ENCODE data around the gene BCAN. TPM values are rescaled to one million over a fixed set of nuclear protein-coding genes. Genes with fewer than 3 reads are reported as not detected.

BCAN gene
- total and polyA plus RNA-seq, 2 experiments from 2014 or later = 2.3 to 5.5 TPM

- TF ChIP-seq ZNF462 (CRISPR knock-in tag; IDR thresholded peaks at IDR 0.05) (no peak), CTCF (conservative IDR thresholded peaks at IDR 0.05; ENCODE audit: low read depth in 2 of 2) (no peak), NANOG (IDR thresholded peaks at IDR 0.05; ENCODE audit: borderline replicate concordance) (no peak), ZNF331 (CRISPR knock-in tag; IDR thresholded peaks at IDR 0.05; ENCODE audit: low read depth) (no peak)
Measured at GRCh38 chr1:156664046-156664766, 22.3 kb downstream of the BCAN start (continued).

- Histone ChIP-seq H3K4me1 (ENCODE audit: insufficient read depth) (peaks cover 93% of the 10 kb centered on the region), H2AFZ (no peak overlapping the region), H3K36me3 (ENCODE audit: insufficient read depth) (no peaks in the 10 kb centered on the region), H3F3A (replicated peaks; ENCODE audit: low read depth) (peaks cover 36% of the 10 kb centered on the region; the same call in 1 of the 2 replicates), H3K79me2 (replicated peaks; ENCODE audit: insufficient read depth) (no peaks in the 10 kb centered on the region), H3K9me2 (ENCODE audit: insufficient read depth) (no peaks in the 10 kb centered on the region), H3K27me3 (ENCODE audit: insufficient read depth) (no peaks in the 10 kb centered on the region), H3K4me2 (peak overlapping the region; percentile 78), H4K20me1 (replicated peaks; ENCODE audit: insufficient read depth) (no peaks in the 10 kb centered on the region), H3K4me3 (no peak overlapping the region), H3K27ac (ENCODE audit: low read depth) (peak overlapping the region; percentile 77)
- peak; percentile 6 for ATAC-seq
- Mint-ChIP-seq H3K4me1 (peaks cover 89% of the 10 kb centered on the region), H3K4me3 (no peak overlapping the region; the same call in 2 of the 3 replicates), H3K9me3 (no peaks in the 10 kb centered on the region; the same call in 1 of the 3 replicates), H3K27ac (peak overlapping the region; percentile 85), H3K27me3 (ENCODE audit: insufficient read depth, low read depth, poor library complexity) (peaks cover 23% of the 10 kb centered on the region), H3K36me3 (ENCODE audit: low read depth) (peaks cover 2% of the 10 kb centered on the region; the same call in 1 of the 3 replicates)
- peak; percentile 49 for DNase-seq (ENCODE audit: low spot score)
- TF ChIP-seq ZNF462 (CRISPR knock-in tag; IDR thresholded peaks at IDR 0.05) = no peak
- no peak for TF ChIP-seq ZNF331 (CRISPR knock-in tag; IDR thresholded peaks at IDR 0.05; ENCODE audit: low read depth)
Measured at GRCh38 chr1:156664767-156665411, 23.0 kb downstream of the BCAN start.

Measured in GM23338 (cell line).